IPS-18a (cell line): ENCODE results near the gene THRB.

Source experiments
- H3K27ac ChIP-seq: one replicate; pipeline ENCODE4 v1.5.1; 2013; ENCODE audit warnings: low read length
- H3K27me3 ChIP-seq: one replicate; pipeline ENCODE4 v1.6.1; 2013; ENCODE audit warnings: mild to moderate bottlenecking, low read length; ENCODE audit not compliant: control insufficient read depth, insufficient read depth
- H3K36me3 ChIP-seq: one replicate; pipeline ENCODE4 v1.6.1; 2013; ENCODE audit warnings: low read depth, low read length; ENCODE audit not compliant: control insufficient read depth
- H3K4me1 ChIP-seq: one replicate; pipeline ENCODE4 v1.6.1; 2013; ENCODE audit warnings: low read depth, low read length; ENCODE audit not compliant: control insufficient read depth
- H3K4me3 ChIP-seq: one replicate; pipeline ENCODE4 v1.5.1; 2013; ENCODE audit warnings: low read length
- H3K9ac ChIP-seq: one replicate; pipeline ENCODE4 v1.6.1; 2013; ENCODE audit warnings: mild to moderate bottlenecking, low read length, moderate library complexity
- H3K9me3 ChIP-seq: one replicate; pipeline ENCODE4 v1.6.1; 2013; ENCODE audit warnings: low read depth, low read length; ENCODE audit not compliant: control insufficient read depth

Gene THRB

GRCh38 chr3:24287755-24288450 is 206.7 kb downstream of the THRB start:
- Histone ChIP-seq H3K36me3 (no peaks in the 10 kb centered on the region), H3K4me1 (no peaks in the 10 kb centered on the region), H3K9me3 (no peaks in the 10 kb centered on the region), H3K9ac (no peak overlapping the region), H3K27ac (no peak overlapping the region), H3K27me3 (no peaks in the 10 kb centered on the region), H3K4me3 (no peak overlapping the region)

- Histone ChIP-seq H3K4me1 (no peaks in the 10 kb centered on the region), H3K9ac (no peak overlapping the region), H3K9me3 (no peaks in the 10 kb centered on the region), H3K4me3 (no peak overlapping the region), H3K27ac (no peak overlapping the region), H3K27me3 (no peaks in the 10 kb centered on the region), H3K36me3 (no peaks in the 10 kb centered on the region)
Observed at GRCh38 chr3:24286405-24286804, 208.2 kb downstream of the THRB start.

DNA sequence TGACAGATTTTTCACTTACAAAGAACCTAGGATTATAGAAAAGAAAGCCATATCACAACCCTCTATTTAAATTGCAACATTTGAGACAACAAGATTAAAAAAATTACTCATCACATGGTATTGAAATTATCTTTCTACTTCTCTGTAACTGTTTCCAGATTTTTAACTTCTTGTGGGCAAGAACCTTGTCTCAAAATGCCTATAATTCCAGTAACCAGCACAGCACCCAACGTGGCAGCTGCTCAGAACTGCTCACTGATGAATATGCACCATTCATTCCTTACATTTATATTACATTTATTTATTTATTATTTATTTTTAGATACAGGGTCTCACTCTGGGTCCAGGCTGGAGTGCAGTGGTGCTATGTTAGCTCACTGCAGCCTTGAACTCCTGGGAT is 216.1 kb downstream of the THRB start:
- Histone ChIP-seq H3K27me3 (no peaks in the 10 kb centered on the region), H3K27ac (no peak overlapping the region), H3K36me3 (no peaks in the 10 kb centered on the region), H3K4me3 (no peak overlapping the region), H3K4me1 (no peaks in the 10 kb centered on the region), H3K9me3 (no peaks in the 10 kb centered on the region), H3K9ac (no peak overlapping the region)

- Histone ChIP-seq H3K9ac (no peak overlapping the region), H3K36me3 (no peaks in the 10 kb centered on the region), H3K9me3 (no peaks in the 10 kb centered on the region), H3K27me3 (no peaks in the 10 kb centered on the region), H3K4me1 (no peaks in the 10 kb centered on the region), H3K4me3 (no peak overlapping the region), H3K27ac (no peak overlapping the region)
Observed at GRCh38 chr3:24273491-24273890, 221.2 kb downstream of the THRB start.

GRCh38 chr3:24272875-24273274 is 221.8 kb downstream of the THRB start:
- Histone ChIP-seq H3K4me3 (no peak overlapping the region), H3K4me1 (no peaks in the 10 kb centered on the region), H3K27me3 (no peaks in the 10 kb centered on the region), H3K36me3 (no peaks in the 10 kb centered on the region), H3K9me3 (no peaks in the 10 kb centered on the region), H3K27ac (no peak overlapping the region), H3K9ac (no peak overlapping the region)

GRCh38 chr3:24272408-24272807 is 222.2 kb downstream of the THRB start:
- no peak overlapping the region for H3K27ac ChIP-seq
- no peaks in the 10 kb centered on the region for H3K4me1 ChIP-seq
- H3K4me3 ChIP-seq: no peak overlapping the region
- no peaks in the 10 kb centered on the region for H3K9me3 ChIP-seq
- no peaks in the 10 kb centered on the region for H3K36me3 ChIP-seq
- no peaks in the 10 kb centered on the region for H3K27me3 ChIP-seq
- H3K9ac ChIP-seq: no peak overlapping the region

GRCh38 chr3:24271228-24271627 is 223.4 kb downstream of the THRB start:
- H3K9ac ChIP-seq: no peak overlapping the region
- H3K36me3 ChIP-seq: no peaks in the 10 kb centered on the region
- no peak overlapping the region for H3K4me3 ChIP-seq
- no peak overlapping the region for H3K27ac ChIP-seq
- no peaks in the 10 kb centered on the region for H3K9me3 ChIP-seq
- H3K4me1 ChIP-seq: no peaks in the 10 kb centered on the region
- H3K27me3 ChIP-seq: no peaks in the 10 kb centered on the region

- H3K36me3 ChIP-seq: no peaks in the 10 kb centered on the region
- H3K27ac ChIP-seq: no peak overlapping the region
- H3K27me3 ChIP-seq: no peaks in the 10 kb centered on the region
- no peak overlapping the region for H3K4me3 ChIP-seq
- H3K9ac ChIP-seq: no peak overlapping the region
- no peaks in the 10 kb centered on the region for H3K4me1 ChIP-seq
- H3K9me3 ChIP-seq: no peaks in the 10 kb centered on the region
Observed at GRCh38 chr3:24270744-24271143, 223.9 kb downstream of the THRB start.

DNA sequence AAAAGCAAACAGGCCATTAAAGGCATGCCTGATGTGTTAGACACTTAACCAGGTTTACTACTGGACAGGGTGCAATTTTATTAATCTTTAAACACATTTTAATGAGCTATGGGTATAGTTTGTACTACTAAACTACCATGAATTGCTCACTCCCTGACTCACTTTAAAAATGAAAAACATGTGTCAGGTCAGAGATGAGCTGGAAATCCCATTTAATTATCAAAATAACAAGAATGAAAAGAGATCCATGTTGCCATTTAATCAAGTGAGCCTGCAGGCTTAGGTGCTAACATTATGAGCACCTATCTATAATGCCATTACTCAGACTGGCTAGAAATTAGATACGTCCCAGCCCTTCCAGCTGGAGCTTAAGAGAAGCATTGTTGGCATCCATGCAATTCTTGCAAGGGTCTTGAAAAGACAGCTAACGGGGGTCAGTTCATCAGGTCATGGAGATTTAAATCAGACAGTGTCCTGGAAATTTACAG is 224.4 kb downstream of the THRB start:
- Histone ChIP-seq H3K9ac (no peak overlapping the region), H3K4me3 (no peak overlapping the region), H3K4me1 (no peaks in the 10 kb centered on the region), H3K9me3 (no peaks in the 10 kb centered on the region), H3K27ac (no peak overlapping the region), H3K36me3 (no peaks in the 10 kb centered on the region), H3K27me3 (no peaks in the 10 kb centered on the region)

GRCh38 chr3:24264748-24265158 is 229.9 kb downstream of the THRB start:
- no peaks in the 10 kb centered on the region for H3K27me3 ChIP-seq
- no peaks in the 10 kb centered on the region for H3K9me3 ChIP-seq
- no peak overlapping the region for H3K4me3 ChIP-seq
- H3K36me3 ChIP-seq: no peaks in the 10 kb centered on the region
- no peak overlapping the region for H3K27ac ChIP-seq
- no peaks in the 10 kb centered on the region for H3K4me1 ChIP-seq
- no peak overlapping the region for H3K9ac ChIP-seq

DNA sequence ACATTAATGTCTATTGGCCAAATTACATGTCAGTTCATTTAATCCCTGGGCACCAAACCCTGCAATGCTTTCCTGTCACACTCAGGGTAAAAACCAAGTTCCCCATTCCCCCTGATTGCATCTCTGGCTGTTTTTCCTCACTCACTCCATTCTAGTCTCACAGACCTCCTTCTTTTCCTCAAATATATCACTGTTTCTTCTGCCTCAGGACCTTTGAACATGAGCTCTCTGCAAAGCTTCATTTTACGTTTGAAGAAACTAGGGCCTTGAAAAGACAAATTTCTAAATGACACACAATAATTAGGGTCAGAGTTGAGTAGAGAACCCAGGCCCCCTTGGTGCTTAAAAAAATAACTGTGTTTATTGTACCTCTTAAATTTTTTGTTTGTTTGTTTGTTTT is 230.6 kb downstream of the THRB start:
- no peaks in the 10 kb centered on the region for H3K9me3 ChIP-seq
- no peak overlapping the region for H3K27ac ChIP-seq
- no peak overlapping the region for H3K9ac ChIP-seq
- H3K27me3 ChIP-seq: no peaks in the 10 kb centered on the region
- no peaks in the 10 kb centered on the region for H3K36me3 ChIP-seq
- no peak overlapping the region for H3K4me3 ChIP-seq
- no peaks in the 10 kb centered on the region for H3K4me1 ChIP-seq

DNA sequence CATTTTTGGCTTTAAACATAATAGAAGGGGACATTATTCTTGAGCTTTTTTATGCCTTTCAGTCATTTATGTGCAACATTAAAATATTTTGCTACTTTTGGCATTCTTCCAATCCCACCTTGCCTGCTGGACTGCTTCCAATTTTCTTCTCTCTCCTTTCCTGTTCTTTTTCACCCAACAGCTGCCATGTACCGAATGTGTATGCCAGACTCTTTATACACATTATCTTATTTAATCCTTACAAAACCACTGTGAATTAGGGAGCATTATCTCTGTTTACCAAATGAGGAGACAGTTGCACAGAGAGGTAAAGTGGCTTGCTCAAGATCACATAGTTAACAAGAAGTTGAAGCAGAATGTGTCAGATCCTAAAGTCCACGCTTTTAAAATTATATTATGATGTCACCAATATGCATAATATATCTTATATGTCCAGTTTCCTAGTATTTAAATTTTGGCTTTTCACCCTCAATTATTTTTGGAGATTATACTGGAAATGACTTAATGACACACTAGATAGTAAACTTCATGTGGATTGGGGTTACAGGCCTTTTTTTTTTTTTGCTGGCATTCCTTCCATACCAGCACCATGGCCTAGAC is 231.5 kb downstream of the THRB start:
- Histone ChIP-seq H3K36me3 (no peaks in the 10 kb centered on the region), H3K4me3 (no peak overlapping the region), H3K27me3 (no peaks in the 10 kb centered on the region), H3K4me1 (no peaks in the 10 kb centered on the region), H3K9me3 (no peaks in the 10 kb centered on the region), H3K27ac (no peak overlapping the region), H3K9ac (no peak overlapping the region)
